CD4-positive, alpha-beta memory T cell (primary cell): ENCODE data around the gene PPIL1. TPM values are rescaled to one million over a fixed set of nuclear protein-coding genes. Genes with fewer than 3 reads are reported as not detected.
A peak's percentile ranks its signal among the peaks of the same experiment; 100 is the strongest.

Experiments
- CTCF ChIA-PET: fragments of 350-600 bp; sonication (Branson Sonifier 250); formaldehyde crosslinking; loops from one replicate; lab custom pipeline; 2021; ENCODE audit warnings: inconsistent platforms; ENCODE audit not compliant: partially characterized antibody; lab: Charles Lee
- POLR2A ChIA-PET: fragments of 350-600 bp; sonication (Branson Sonifier 250); formaldehyde crosslinking; loops from one replicate; lab custom pipeline; 2021; ENCODE audit not compliant: partially characterized antibody; lab: Charles Lee
- DNase-seq, 5 donors: peaks; one replicate each; pipeline versions ENCODE4 v3.0.0 to v3.0.0-alpha.2; 2020 to 2022; ENCODE audit warnings: mixed read lengths in 1 of 5
- H3K27ac ChIP-seq: one replicate; pipeline ENCODE4 v1.7.0; 2013; ENCODE audit warnings: low read depth, low read length
- H3K27me3 ChIP-seq: 2 replicates; pipeline ENCODE4 v1.7.0; 2013; ENCODE audit warnings: mild to moderate bottlenecking, low read length, moderate library complexity; ENCODE audit not compliant: insufficient read depth
- H3K36me3 ChIP-seq: 2 replicates; pipeline ENCODE4 v1.7.0; 2013; ENCODE audit warnings: mild to moderate bottlenecking, low read length, moderate library complexity; ENCODE audit not compliant: insufficient read depth
- H3K4me1 ChIP-seq: 2 replicates; pipeline ENCODE4 v1.7.0; 2013; ENCODE audit warnings: mild to moderate bottlenecking, low read length, moderate library complexity; ENCODE audit not compliant: insufficient read depth
- H3K4me3 ChIP-seq, 2 donors: one replicate each; pipeline ENCODE4 v1.7.0; 2013; ENCODE audit warnings: low read length in 2 of 2, mild to moderate bottlenecking in 1 of 2
- H3K9me3 ChIP-seq, 2 donors: one replicate each; pipeline ENCODE4 v1.7.0; 2013; ENCODE audit warnings: low read length in 2 of 2, control low read depth in 1 of 2; ENCODE audit not compliant: control insufficient read depth in 1 of 2
- H3K27ac Mint-ChIP-seq, 7 donors: one replicate each; pipeline ENCODE4 v1.8.0; 2020 to 2021; ENCODE audit warnings: mixed read lengths in 7 of 7, mild to moderate bottlenecking in 6 of 7, inconsistent platforms in 3 of 7, moderate library complexity in 3 of 7
- H3K27me3 Mint-ChIP-seq, 2 donors: one replicate each; pipeline ENCODE4 v1.8.0; 2020 to 2021; ENCODE audit warnings: mixed read lengths in 2 of 2
- H3K36me3 Mint-ChIP-seq, 2 donors: one replicate each; pipeline ENCODE4 v1.8.0; 2020 to 2021; ENCODE audit warnings: mixed read lengths in 2 of 2, inconsistent platforms in 1 of 2, mild to moderate bottlenecking in 1 of 2
- H3K4me1 Mint-ChIP-seq, 4 donors: one replicate each; pipeline ENCODE4 v1.8.0; 2020 to 2021; ENCODE audit warnings: mixed read lengths in 4 of 4, mild to moderate bottlenecking in 1 of 4
- H3K4me3 Mint-ChIP-seq, 8 donors: one replicate each; pipeline ENCODE4 v1.8.0; 2020 to 2021; ENCODE audit warnings: mixed read lengths in 8 of 8, mild to moderate bottlenecking in 7 of 8, moderate library complexity in 6 of 8, inconsistent platforms in 3 of 8
- H3K9me3 Mint-ChIP-seq, 8 donors: one replicate each; pipeline ENCODE4 v1.8.0; 2020 to 2021; ENCODE audit warnings: mixed read lengths in 8 of 8, mild to moderate bottlenecking in 5 of 8, inconsistent platforms in 3 of 8, moderate library complexity in 1 of 8
- intact Hi-C: fragments of 100-400 bp; cut with micrococcal nuclease; formaldehyde crosslinking; loops from one replicate; pipeline ENCODE4 v1.15.1; 2023
- polyA plus RNA-seq, 2 donors: library from polyadenylated mRNA; unstranded; fragments of 300-500 nt; fragmentation: Illumina TruSeq; gene quantifications; one replicate each; pipeline ENCODE4 v1.2.3, GENCODE V29; 2021
- total RNA-seq, 2 experiments: library from RNA; stranded (reverse); gene quantifications; one replicate each; pipeline ENCODE4 v1.2.3, GENCODE V29; 2021

PPIL1 gene
- total and polyA plus RNA-seq, 4 experiments from 2014 or later: 8.4 to 19.7 (median 13.9) TPM

- no peak for DNase-seq
- Mint-ChIP-seq H3K4me1 (peaks cover 3 to 15% (median 9%) of the 10 kb centered on the region in 4 donors), H3K9me3 (peaks cover 0 to 3% (median 0%) of the 10 kb centered on the region in 8 donors), H3K27me3 (peaks cover 4 to 19% of the 10 kb centered on the region in 2 donors), H3K27ac (peak overlapping the region in 1 of 7 donors; percentile 63), H3K36me3 (no peaks in the 10 kb centered on the region), H3K4me3 (peak overlapping the region in 5 of 8 donors; percentile 17 to 70 (median 59))
- ChIA-PET CTCF (interaction anchor here (0.7 to 1.9 kb wide), 2 partner anchors 12 to 181 kb away, joined by 3 to 6 read pairs; no protein-coding TSS in a partner anchor), POLR2A (no interaction called here)
- Histone ChIP-seq H3K9me3 (no peaks in the 10 kb centered on the region), H3K36me3 (no peaks in the 10 kb centered on the region), H3K27me3 (peaks cover 18% of the 10 kb centered on the region), H3K27ac (no peak overlapping the region), H3K4me1 (peaks cover 20% of the 10 kb centered on the region), H3K4me3 (no peak overlapping the region)
- intact Hi-C loops: no loop called here
These were observed 36.9 kb downstream of the PPIL1 start for GRCh38 chr6:36837686-36838085.

- Histone ChIP-seq H3K4me1 (peaks cover 20% of the 10 kb centered on the region), H3K9me3 (no peaks in the 10 kb centered on the region), H3K4me3 (no peak overlapping the region), H3K36me3 (no peaks in the 10 kb centered on the region), H3K27ac (no peak overlapping the region), H3K27me3 (peaks cover 18% of the 10 kb centered on the region)
- Mint-ChIP-seq H3K27me3 (peaks cover 4 to 19% of the 10 kb centered on the region in 2 donors), H3K9me3 (peaks cover 0 to 3% (median 0%) of the 10 kb centered on the region in 8 donors), H3K36me3 (no peaks in the 10 kb centered on the region), H3K4me3 (no peak overlapping the region), H3K27ac (no peak overlapping the region), H3K4me1 (peaks cover 3 to 15% (median 9%) of the 10 kb centered on the region in 4 donors)
- intact Hi-C loops: no loop called here
- no peak for DNase-seq
- POLR2A ChIA-PET: no interaction called here
- CTCF ChIA-PET: interaction anchor here (0.7 to 1.9 kb wide), 3 partner anchors 12 to 181 kb away, joined by 3 to 6 read pairs (median 3); no protein-coding TSS in a partner anchor
These were observed 37.6 kb downstream of the PPIL1 start for GRCh38 chr6:36837022-36837339.

- CTCF ChIA-PET: interaction anchor here (0.8 to 1.9 kb wide), 3 partner anchors 24 to 182 kb away, joined by 3 to 6 read pairs (median 4); no protein-coding TSS in a partner anchor
- POLR2A ChIA-PET: no interaction called here
- Histone ChIP-seq H3K4me1 (peaks cover 20% of the 10 kb centered on the region), H3K36me3 (no peaks in the 10 kb centered on the region), H3K9me3 (no peaks in the 10 kb centered on the region), H3K27ac (no peak overlapping the region), H3K4me3 (no peak overlapping the region), H3K27me3 (peaks cover 18% of the 10 kb centered on the region)
- peaks cover 0 to 3% (median 0%) of the 10 kb centered on the region in 8 donors for H3K9me3 Mint-ChIP-seq
- H3K4me1 Mint-ChIP-seq: peaks cover 3 to 15% (median 9%) of the 10 kb centered on the region in 4 donors
- no peaks in the 10 kb centered on the region for H3K36me3 Mint-ChIP-seq
- no peak for DNase-seq
- intact Hi-C loops: no loop called here
- H3K27me3 Mint-ChIP-seq: peaks cover 4 to 19% of the 10 kb centered on the region in 2 donors
- no peak overlapping the region for H3K4me3 Mint-ChIP-seq
- peak overlapping the region in 2 of 7 donors; percentile 35 to 76 for H3K27ac Mint-ChIP-seq
These were observed 38.2 kb downstream of the PPIL1 start for GRCh38 chr6:36836111-36837021.

GRCh38 chr6:36834576-36835341 is 39.8 kb downstream of the PPIL1 start:
- no peak for DNase-seq
- H3K9me3 Mint-ChIP-seq: peaks cover 0 to 3% (median 0%) of the 10 kb centered on the region in 8 donors
- Histone ChIP-seq H3K27me3 (peaks cover 9% of the 10 kb centered on the region), H3K4me3 (no peak overlapping the region), H3K4me1 (peaks cover 6% of the 10 kb centered on the region), H3K36me3 (no peaks in the 10 kb centered on the region), H3K9me3 (no peaks in the 10 kb centered on the region), H3K27ac (no peak overlapping the region)
- peaks cover 0 to 14% of the 10 kb centered on the region in 2 donors for H3K27me3 Mint-ChIP-seq
- ChIA-PET CTCF (interaction anchor here (0.6 to 1.6 kb wide), 4 partner anchors 16 to 769 kb away, joined by 3 to 4 read pairs (median 3); no protein-coding TSS in a partner anchor), POLR2A (no interaction called here)
- no peaks in the 10 kb centered on the region for H3K36me3 Mint-ChIP-seq
- intact Hi-C loops: no loop called here
- no peak overlapping the region for H3K27ac Mint-ChIP-seq
- no peak overlapping the region for H3K4me3 Mint-ChIP-seq
- peaks cover 2 to 6% (median 3%) of the 10 kb centered on the region in 4 donors for H3K4me1 Mint-ChIP-seq

- Mint-ChIP-seq H3K9me3 (peaks cover 0 to 3% (median 0%) of the 10 kb centered on the region in 8 donors), H3K4me3 (no peak overlapping the region), H3K27ac (no peak overlapping the region), H3K27me3 (peaks cover 0 to 8% of the 10 kb centered on the region in 2 donors), H3K4me1 (peaks cover 0 to 2% (median under 1%) of the 10 kb centered on the region in 4 donors), H3K36me3 (no peaks in the 10 kb centered on the region)
- no peaks in the 10 kb centered on the region for H3K4me1 ChIP-seq
- POLR2A ChIA-PET: no interaction called here
- DNase-seq: no peak
- intact Hi-C loops: no loop called here
- CTCF ChIA-PET: interaction anchor here (1.6 kb wide), 1 partner anchor 75 kb away, joined by 3 read pairs; no protein-coding TSS in a partner anchor
- no peaks in the 10 kb centered on the region for H3K9me3 ChIP-seq
- H3K4me3 ChIP-seq: no peak overlapping the region
- H3K27ac ChIP-seq: no peak overlapping the region
- no peaks in the 10 kb centered on the region for H3K27me3 ChIP-seq
- no peaks in the 10 kb centered on the region for H3K36me3 ChIP-seq
These were observed 41.3 kb downstream of the PPIL1 start for GRCh38 chr6:36833182-36833789.

GRCh38 chr6:36832313-36832712 is 42.3 kb downstream of the PPIL1 start:
- no peaks in the 10 kb centered on the region for H3K4me1 ChIP-seq
- Mint-ChIP-seq H3K9me3 (no peaks in the 10 kb centered on the region), H3K4me1 (peaks cover 2 to 7% (median 3%) of the 10 kb centered on the region in 4 donors), H3K4me3 (no peak overlapping the region), H3K27ac (no peak overlapping the region), H3K27me3 (peaks cover under 1 to 2% of the 10 kb centered on the region in 2 donors), H3K36me3 (no peaks in the 10 kb centered on the region)
- ChIA-PET POLR2A (interaction anchor here (0.5 kb wide), 1 partner anchor 217 kb away, joined by 3 read pairs; no protein-coding TSS in a partner anchor), CTCF (no interaction called here)
- no peak overlapping the region for H3K27ac ChIP-seq
- H3K36me3 ChIP-seq: no peaks in the 10 kb centered on the region
- H3K9me3 ChIP-seq: no peaks in the 10 kb centered on the region
- H3K27me3 ChIP-seq: no peaks in the 10 kb centered on the region
- no peak overlapping the region for H3K4me3 ChIP-seq
- no peak for DNase-seq
- intact Hi-C loops: no loop called here
